Pons (tissue), 1 donor: ENCODE data around the gene MRPL44.
"Not testable (repeated sequence)": the region's sequence is repeated elsewhere in the genome, so short reads cannot be mapped to it uniquely, and the experiment has no call there.

Experiments
- DNase-seq: peaks from one replicate; pipeline ENCODE4 v3.0.0-alpha.2; 2016; ENCODE audit warnings: low spot score

MRPL44 gene

DNA sequence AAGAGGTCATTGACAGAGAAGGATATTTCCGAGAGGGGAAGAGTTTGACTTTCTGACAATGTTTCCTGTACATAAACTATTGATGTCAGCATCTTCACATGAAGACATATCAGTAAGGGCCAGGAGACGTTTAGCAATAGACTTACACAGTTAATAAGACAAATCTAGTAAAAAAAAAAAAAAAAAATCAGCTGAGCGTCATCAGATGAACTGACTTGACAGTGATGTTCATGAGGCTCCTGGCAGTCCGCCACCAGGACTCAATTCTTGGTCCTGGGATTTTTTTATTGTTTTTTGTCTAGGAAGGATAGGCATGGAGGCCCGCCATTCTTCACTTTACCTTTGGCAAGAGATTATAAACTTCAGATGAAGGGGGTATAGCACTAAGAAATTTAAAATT lies 14.5 kb downstream of the MRPL44 start:
- no peak for DNase-seq

DNA sequence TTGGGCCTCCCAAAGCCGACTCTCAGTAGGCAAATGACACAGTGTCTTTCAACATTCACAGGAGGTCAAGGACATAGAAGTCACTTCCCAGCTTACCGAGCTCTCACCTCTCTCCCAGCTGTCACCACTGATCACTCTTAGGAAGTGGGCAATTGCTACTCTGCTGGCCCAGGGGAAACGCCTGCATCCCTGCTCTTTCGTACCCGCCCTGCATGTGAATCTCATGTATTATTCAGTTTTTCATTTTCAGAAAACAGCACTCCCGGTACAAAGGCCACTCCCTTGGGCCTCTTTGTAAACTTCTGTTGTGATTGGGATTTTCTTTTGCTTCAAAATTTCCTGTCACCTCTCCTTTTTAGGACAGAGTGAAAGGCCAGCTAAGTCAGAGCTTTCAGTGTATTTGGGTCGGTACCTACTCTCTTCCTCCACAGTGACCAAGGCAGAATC lies 15.4 kb downstream of the MRPL44 start:
- DNase-seq: no peak

DNA sequence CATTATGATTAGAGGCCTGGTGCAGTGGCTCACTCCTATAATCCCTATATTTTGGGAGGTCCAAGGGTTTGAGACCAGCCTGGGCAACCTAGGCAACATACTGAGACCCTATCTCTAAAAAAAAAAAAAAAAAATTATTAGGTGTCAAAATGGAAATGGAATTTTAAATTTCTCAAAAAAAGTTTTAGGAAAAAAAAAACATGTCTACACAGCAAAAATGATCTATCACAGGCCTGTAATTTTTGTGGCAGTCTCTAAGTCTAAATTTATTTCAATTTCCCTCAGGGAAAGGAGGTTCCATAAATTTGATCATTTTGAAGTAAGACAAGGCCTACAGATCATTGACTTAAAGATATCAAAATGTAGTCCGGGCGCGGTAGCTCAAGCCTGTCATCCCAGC lies 16.3 kb downstream of the MRPL44 start:
- DNase-seq: no peak

DNA sequence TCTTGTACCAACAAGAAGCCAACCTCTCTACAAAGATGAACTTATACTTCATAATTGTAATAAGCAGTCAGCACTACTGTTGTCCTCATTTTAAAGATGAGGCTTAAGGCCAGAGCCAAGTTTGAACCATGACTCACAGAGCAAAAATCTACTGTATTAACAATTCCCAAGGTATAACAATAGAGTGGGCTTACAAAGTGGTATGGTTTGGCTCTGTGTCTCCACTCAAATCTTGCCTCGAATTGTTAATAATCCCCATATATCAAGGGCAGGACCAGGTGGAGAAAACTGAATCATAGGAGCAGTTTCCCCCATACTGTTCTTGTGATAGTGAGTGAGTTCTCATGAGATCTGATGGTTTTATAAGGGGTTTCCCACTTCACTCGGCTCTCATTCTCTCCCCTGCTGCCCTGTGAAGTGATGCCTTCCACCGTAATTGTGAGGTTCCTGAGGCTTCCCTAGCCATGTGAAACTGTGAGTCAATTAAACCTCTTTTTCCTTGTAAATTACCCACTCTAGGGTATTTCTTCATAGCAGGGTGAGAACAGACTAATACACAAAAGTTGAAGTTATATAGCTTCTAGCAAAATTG lies 19.5 kb downstream of the MRPL44 start:
- DNase-seq: no peak

DNA sequence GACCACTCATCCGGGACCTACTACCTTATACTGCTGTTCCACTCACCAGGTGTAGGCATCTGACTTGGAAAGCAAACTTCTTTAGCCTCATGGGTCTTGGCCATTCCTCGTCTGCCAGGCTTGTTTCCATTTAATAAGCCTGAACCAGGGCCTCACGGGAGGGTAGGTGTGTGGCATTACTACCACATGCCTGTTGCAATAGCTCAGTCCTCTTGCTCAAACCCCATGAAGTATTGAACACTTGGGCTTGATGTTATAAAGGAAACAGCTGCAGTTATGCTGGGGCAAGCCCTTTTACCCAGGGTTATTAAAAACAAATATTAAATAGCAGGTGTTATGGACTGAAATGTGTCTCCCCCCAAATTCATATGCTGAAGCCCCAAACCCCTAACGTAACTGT lies 21.2 kb downstream of the MRPL44 start:
- no peak for DNase-seq

DNA sequence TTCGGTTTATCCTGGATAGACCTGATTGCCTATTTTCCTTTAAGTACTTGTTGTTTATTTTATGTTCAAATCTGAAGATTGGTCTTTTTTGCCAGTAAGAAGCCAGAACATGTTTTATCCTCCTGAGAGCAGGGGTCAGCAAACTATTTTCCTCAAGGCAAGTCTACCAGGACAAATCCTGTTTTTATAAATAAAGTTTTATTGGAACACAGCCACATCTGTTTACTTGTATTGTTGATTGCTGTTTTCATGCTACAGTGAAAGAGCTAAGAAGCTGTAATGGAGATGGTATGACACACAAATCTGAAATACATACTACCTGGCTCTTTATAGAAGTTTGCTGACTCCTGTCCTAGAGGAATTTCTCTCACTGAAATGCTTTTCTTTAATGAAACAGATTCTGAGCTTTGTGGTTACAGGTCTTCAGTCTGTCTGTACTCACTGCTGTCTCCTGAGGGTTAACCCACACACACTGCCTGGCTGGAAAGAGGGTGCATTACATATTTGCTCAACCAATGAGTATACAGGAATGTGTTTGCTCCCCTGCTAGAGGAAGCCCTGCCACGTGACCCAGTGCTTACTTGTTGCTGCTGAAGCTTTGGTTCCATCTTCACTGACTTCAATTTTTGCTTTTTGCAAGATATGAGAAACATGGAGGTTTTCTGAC lies 22.6 kb downstream of the MRPL44 start:
- no peak for DNase-seq

DNA sequence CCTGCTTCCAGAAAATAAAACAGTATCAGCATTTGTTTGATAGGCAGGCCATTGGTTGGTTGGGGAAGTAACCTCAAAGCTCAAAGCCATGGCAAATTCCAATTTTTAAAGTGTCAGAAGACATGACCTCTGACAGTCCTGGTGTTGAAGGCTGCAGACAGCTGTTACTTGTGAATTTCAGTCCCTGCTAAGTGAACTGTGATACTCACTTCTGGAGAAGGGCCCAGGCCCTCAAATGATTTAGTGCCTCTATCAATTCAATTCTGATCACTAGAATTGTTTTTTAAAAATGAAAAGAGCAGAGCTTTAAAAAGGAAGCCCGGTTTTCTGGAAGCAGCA lies 23.1 kb downstream of the MRPL44 start:
- DNase-seq: no peak

DNA sequence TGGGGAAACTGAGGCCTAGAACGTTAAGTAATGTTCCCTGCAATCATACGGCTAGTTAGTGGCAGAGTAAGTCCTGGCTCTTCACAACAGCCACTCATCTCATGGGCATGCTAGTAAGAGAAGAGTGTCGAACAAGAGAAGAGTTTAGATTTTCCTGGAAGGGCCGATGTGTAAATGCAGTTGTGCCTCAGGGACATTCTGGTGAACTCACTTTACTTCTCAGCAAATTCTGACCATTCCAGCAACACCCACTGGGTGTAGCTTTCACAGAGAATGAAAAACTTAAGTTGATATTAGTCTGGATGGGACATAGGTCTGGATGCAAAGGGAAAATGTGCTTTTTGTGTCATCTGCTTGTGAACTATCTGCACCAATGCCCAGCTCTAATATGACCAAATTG lies 23.5 kb downstream of the MRPL44 start:
- DNase-seq: no peak

DNA sequence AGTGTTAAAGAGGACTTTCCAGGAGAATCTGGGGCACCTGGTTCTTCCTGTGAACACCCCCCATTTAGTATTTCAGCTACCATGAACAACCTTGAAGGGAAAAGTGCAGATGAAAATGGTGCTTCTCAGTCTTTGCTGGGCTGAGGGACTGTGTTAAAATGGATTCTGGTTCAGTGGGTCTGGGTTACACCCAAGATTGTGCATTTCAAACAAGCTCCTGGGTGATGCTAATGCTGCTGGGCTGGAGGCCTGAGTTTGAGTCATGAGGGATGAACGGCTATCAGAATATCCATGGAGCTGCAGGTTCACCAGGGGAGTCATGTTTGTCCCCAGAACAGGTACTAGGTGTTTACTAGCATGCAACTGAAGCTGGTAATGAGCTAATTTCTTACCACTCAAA lies 24.0 kb downstream of the MRPL44 start:
- DNase-seq: no peak

DNA sequence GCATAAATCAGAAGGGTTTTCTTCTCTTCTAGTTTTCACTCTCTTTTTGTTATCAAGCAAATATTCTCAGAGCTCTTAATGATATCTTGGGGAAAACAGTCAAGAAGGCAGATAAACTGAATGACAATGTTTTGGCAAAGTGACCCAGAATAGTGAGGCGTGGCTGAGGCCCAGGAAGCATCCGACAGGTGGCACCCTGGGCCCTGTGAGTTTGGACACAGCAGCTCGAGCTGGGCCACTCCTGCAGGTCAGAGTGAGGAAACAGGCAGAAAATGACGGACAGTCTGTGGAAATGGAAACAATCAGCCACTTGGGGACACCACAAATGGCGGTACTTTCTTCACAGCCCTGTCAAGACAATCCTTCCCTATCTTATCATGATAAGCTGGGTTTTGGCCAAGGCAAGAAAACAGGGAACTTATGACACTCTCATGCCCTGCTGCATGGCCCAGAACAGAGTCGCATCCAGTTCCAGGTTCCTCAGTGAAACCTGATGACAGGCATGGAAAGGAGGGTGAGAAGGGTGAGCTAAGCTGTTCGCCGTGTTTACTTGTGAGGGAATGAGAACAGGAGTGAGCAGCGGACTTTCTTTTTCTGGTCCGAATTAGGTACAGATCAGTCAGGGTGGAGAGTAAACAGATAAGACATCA lies 32.1 kb downstream of the MRPL44 start:
- no peak for DNase-seq

DNA sequence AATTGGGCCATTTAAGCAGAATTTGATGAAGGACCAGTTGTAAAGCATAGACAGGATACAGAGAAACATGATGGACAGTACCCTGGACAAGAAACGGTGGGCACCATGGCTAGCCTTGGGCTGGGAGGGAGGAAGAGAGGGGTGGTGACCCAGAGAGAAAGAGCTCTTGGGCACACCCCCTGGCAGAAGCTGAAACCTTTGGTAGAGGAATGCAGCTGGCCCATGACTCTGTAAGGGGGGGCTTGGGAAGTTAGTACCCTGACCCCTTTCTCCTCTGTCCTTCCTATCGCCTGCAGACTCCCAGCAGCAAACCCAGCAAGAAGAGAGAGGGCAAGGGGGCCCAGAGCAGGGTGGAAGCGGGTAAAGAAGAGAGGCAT lies 32.6 kb downstream of the MRPL44 start:
- DNase-seq: no peak

DNA sequence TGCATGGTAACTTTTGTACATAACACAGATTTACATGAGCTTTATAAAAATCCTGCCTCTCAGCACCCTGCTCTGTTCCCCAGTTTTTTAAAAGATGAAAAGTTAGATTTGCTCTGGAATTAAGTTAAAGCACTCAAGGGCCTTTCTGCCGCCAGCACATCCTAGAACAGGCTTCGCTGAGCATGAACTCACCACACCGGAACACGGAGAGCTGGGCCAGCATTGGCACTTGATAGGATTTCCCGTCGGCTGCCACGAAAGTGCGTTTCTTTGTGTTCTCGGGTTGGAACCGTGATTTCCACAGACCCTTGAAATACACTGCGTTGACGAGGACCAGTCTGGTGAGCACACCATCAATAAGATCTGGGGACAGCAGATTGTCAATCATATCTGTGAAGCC lies 34.3 kb downstream of the MRPL44 start:
- DNase-seq: no peak

DNA sequence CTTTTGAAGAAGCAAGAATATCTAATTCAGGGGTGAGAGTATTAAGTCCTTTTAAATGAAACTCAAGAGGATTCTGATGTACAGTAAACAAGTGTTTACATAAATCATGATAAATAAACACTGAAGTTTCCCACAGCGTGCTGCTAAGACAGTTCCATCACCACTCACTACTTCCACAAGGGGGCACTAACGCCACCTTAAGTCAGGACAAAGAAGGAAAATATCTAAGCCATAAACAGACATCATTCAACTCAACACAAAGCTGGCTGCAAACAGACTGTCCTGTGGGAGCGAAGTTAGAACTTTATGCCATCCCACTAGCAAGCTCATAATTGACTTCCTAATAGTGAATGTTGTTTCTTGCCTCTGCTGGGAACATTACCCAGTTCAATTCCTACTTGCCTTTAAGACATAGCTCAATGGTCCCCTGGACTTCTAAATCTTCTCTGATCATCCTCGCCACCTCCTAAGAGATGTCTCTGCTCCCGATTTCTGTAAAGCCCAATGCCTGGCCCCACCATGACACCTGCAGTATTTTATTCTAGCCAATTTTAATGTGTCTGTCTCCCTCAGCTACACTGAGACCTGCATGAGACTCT lies 36.5 kb downstream of the MRPL44 start:
- DNase-seq: peak; percentile 92

DNA sequence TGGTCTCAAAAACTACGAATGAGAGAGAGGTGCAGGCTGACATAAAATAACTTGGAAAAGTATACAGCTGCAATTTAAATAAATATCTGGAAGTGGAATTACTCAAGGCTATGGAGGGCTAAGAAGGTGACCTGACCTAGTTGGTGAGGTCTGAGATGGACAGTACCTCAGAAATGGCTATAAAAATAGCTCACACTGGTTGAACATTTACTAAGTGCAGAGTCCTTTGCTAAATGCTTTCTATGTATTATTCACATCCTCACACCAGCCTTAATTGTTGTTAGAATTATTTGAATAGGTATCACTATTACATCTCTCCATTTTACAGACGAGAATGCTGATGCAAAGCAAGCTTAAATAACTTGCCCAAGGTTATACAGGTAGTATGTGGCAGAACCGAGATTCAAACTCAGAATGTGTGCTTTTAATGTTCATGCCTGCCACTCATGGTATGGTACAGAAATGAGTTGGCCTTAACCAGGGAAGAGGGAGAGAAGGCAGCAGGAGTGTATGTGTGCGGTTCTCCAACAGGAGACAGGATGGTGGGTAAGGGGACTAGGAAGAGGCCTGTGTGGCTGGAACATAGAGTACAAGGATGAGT lies 37.4 kb downstream of the MRPL44 start:
- DNase-seq: no peak

DNA sequence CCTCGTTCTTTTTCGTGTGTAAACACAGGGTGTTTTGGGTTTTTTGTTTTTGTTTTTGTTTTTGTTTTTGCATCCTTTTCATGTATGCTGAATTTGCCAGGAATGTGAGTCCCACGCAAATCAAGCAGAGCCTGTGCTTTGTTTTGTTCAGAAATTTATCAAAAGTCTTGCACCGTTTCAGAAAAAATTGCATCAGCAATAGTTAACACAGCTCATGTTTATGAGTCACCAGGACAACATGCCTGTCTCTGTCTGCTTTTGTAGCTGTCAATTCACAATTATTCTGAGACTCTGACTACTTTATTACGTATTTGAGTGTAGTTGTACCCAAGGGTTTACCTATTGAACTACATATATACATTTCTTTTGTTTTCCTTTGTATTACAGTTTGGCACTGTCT lies 38.3 kb downstream of the MRPL44 start:
- no peak for DNase-seq

DNA sequence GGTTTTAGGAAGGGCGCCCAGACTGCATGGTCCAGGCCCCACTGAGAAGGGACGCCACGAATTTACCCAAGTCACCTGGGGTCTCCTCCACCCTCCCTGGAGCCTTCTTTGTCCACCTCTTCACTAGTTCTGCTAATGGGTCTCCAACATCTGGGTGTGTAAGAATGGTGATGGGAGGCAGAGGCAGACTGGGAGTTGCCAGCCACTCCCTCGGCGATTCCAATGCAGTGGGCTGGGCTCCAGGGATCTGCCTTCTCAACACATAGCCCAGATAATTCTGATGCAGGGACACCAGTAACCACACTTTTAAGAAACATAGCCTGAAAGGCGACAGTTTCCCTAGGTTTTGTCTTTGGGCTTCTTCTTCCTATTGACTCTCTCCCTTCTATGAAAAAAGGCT lies 39.1 kb downstream of the MRPL44 start:
- DNase-seq: no peak

DNA sequence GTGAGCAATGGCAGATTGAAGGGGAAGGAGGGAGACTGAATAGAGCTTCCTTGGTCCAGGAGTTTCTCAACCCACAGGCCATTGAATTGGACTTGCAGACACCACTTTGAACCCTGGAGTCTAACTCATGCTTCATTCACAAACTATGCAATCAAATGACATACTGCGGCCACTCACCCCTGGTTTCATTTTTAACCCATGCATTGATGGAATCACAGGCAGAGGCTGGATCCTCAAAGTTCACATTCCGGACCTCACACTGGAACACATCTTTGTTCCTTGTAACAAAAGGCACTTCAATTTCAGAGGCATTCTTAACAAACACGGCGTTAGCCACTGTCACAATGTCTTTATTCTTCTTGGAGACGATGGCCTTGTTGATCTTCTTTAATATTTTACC lies 40.7 kb downstream of the MRPL44 start:
- no peak for DNase-seq

DNA sequence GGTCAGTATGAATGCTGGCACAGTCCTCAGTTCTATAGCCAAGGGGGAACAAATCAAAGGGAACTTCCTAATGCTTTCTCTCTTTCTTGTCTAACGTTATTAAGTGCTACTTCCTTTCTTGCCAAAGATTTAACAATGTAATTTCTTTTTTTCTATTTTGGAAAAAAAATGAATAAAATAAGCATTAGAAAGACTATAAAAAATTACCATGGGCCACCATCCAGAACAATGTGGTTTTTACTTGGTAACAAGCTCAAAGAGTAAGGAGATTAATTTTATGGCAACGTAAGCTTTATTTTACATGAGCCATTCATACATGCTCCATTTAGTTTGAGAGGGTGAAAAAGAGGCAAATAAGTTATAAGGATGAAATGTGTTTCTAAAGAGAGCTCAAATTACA lies 41.7 kb downstream of the MRPL44 start:
- no peak for DNase-seq

DNA sequence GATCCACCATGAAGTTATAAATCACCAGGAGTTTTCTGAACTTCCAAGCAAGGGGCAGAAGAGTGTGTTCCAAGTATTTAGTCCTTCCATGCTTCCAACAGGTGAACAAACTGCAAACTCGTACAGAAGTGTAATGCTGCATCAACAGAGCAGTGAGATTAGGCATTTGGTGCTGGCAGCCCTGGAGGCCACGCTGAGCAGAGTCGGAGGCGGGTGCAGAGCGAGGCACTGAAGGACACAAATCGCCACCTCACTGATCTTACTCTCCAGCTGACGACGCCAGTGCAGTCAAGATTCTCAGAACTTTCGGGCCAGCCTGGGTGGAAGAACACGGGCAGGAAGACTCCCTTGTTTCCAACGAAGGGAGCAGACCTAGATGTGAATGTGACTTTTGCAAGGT lies 42.6 kb downstream of the MRPL44 start:
- no peak for DNase-seq

DNA sequence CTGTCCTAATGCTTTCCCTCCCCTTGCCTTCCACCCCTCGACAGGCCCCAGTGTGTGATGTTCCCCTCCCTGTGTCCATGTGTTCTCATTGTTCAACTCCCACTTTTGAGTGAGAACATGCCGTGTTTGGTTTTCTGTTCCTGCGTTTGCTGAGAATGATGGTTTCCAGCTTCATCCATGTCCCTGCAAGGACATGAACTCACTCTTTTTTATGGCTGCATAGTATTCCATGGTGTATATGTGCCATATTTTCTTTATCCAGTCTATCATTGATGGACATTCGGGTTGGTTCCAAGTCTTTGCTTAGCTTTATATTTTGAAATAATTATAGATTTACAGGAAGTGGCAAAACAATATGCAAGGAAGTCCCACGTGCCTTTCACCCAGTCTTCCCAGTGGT lies 43.4 kb downstream of the MRPL44 start:
- DNase-seq: not testable (repeated sequence)

DNA sequence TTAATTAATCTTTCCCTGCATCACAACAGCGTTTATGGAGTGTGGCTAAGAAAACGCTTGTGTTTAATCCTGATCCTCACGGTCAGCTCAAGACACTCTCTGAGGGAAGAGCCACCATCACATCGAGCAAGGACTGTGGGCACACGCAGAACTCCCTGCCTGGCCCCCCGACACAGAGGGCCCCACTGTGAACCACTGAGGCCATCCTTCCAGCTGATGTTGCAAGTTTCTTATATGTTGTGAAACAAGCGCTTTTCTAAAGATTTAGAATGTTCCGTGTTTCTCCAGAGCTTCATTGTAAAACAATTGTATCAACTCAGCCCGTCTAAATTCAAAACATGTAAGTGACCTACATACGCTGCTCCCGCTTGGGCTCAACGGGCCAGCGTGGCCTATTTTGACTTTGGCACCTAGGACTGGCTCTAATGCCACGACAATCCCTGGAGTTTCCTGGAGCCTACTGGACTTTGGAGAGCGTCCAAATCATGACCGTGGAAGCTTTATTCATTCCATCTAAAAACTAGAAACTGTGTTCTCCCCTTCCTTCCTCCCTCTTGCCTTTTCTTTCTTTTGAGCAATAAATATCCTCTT lies 46.9 kb downstream of the MRPL44 start:
- peak; percentile 46 for DNase-seq

DNA sequence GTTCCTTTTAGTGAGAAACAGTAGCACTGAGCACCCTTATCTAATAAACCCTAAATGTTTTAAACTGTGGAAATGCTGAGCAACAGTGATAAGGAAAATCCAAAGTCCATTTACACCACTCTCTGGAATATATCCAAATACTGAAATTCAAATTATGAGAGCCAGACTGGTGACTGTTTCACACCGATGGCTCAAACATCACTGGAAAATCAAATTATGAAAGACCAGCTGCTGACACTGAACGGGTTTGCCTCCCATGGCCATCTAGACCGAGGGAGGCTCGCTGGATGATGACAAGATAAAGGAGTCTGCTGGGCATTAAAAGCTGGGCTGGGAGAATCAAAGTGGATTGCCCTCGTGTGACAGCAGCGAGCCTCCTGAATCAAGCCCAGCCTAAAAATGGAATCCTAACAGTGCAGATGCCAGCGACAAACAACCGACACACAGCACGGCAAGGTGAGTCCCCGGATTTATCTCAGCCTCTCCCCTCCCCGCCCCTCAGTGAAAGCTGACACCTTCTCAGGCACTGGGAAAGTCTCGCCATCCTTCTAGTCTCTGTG lies 51.5 kb downstream of the MRPL44 start:
- no peak for DNase-seq
